Measurements from ENCODE around the gene ARHGEF18. TPM values are rescaled to one million over a fixed set of nuclear protein-coding genes. Genes with fewer than 3 reads are reported as not detected.

Gene ARHGEF18
- total and polyA plus RNA-seq, 2 of the 13 experiments (the other 11 are each of a cell fraction or from before 2014, with no cell fraction given), result 4.2 to 17.5 TPM

DNA sequence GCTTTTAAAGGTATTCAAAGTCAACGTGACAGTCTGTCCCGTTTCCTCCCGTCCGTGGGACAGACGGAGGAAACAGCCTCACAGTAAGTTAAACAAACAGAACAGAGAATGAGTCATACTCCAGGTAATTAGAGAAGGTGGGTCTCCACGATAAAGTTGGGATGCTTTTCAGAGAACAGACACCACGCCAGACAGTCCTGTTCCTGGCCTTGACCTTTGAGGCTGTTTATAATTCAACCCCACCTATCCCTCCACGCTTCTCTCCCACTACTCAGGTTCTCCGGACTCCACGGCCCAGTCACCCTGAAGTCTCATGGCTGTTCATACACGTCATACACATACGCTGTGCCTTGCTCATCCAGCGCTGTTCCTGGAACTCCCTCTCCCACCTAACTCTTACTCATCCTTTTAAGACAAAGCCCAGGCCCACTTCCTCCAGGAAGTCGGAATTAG, 42.5 kb downstream of the ARHGEF18 start (continued):
- TF ChIP-seq ESRRA (CRISPR knock-in tag; IDR thresholded peaks at IDR 0.05; ENCODE audit: low read depth) (0 out of 2 replicates have a peak, but pooled peaks have one; percentile 23), NCOA2 (CRISPR knock-in tag; IDR thresholded peaks at IDR 0.05) (no peak), JUND (CRISPR knock-in tag; IDR thresholded peaks at IDR 0.05) (peak; percentile 91), ZBTB10 (CRISPR knock-in tag; IDR thresholded peaks at IDR 0.05; ENCODE audit: borderline replicate concordance) (no peak), GATAD2A (CRISPR knock-in tag; IDR thresholded peaks at IDR 0.05) (peak; percentile 82), ZNF350 (CRISPR knock-in tag; IDR thresholded peaks at IDR 0.05; ENCODE audit: borderline replicate concordance, low read depth) (no peak), TP53 (CRISPR knock-in tag; conservative IDR thresholded peaks at IDR 0.05) (no peak), PCBP1 (IDR thresholded peaks at IDR 0.05; ENCODE audit: borderline replicate concordance, low read depth, low read length) (no peak), ZNF143 (CRISPR knock-in tag; IDR thresholded peaks at IDR 0.05) (no peak), KDM6A (CRISPR knock-in tag; IDR thresholded peaks at IDR 0.05; ENCODE audit: low read depth) (no peak), PRDM10 (CRISPR knock-in tag; IDR thresholded peaks at IDR 0.05; ENCODE audit: low read depth) (no peak), MIER3 (CRISPR knock-in tag; IDR thresholded peaks at IDR 0.05; ENCODE audit: borderline replicate concordance) (peak; percentile 53; the same call in 1 of the 2 replicates), ZSCAN25 (CRISPR knock-in tag; IDR thresholded peaks at IDR 0.05) (no peak), SRSF1 (optimal IDR thresholded peaks at IDR 0.05; ENCODE audit: low read depth, low read length) (no peak), SKIL (CRISPR knock-in tag; IDR thresholded peaks at IDR 0.05; ENCODE audit: borderline replicate concordance) (peak; percentile 90), HDAC1 (CRISPR knock-in tag; IDR thresholded peaks at IDR 0.05) (peak; percentile 38; the same call in 1 of the 2 replicates)
- TF ChIP-seq, protein P1, sequence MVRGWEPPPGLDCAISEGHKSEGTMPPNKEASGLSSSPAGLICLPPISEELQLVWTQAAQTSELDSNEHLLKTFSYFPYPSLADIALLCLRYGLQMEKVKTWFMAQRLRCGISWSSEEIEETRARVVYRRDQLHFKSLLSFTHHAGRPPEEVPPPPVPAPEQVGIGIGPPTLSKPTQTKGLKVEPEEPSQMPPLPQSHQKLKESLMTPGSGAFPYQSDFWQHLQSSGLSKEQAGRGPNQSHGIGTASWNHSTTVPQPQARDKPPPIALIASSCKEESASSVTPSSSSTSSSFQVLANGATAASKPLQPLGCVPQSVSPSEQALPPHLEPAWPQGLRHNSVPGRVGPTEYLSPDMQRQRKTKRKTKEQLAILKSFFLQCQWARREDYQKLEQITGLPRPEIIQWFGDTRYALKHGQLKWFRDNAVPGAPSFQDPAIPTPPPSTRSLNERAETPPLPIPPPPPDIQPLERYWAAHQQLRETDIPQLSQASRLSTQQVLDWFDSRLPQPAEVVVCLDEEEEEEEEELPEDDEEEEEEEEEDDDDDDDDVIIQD (CRISPR knock-in tag; IDR thresholded peaks at IDR 0.05; ENCODE audit: low read depth), result no peak
- TF ChIP-seq, protein P2, sequence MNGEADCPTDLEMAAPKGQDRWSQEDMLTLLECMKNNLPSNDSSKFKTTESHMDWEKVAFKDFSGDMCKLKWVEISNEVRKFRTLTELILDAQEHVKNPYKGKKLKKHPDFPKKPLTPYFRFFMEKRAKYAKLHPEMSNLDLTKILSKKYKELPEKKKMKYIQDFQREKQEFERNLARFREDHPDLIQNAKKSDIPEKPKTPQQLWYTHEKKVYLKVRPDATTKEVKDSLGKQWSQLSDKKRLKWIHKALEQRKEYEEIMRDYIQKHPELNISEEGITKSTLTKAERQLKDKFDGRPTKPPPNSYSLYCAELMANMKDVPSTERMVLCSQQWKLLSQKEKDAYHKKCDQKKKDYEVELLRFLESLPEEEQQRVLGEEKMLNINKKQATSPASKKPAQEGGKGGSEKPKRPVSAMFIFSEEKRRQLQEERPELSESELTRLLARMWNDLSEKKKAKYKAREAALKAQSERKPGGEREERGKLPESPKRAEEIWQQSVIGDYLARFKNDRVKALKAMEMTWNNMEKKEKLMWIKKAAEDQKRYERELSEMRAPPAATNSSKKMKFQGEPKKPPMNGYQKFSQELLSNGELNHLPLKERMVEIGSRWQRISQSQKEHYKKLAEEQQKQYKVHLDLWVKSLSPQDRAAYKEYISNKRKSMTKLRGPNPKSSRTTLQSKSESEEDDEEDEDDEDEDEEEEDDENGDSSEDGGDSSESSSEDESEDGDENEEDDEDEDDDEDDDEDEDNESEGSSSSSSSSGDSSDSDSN (CRISPR knock-in tag; IDR thresholded peaks at IDR 0.05), result no peak

All from HepG2 (cell line).